ENCODE data around the gene PRCC.

The PRCC gene

GRCh38 chr1:156740741-156741480, 26.4 kb upstream of the PRCC start, which contains the start of gene MRPL24:
Gene MRPL24, minus strand, starts transcription at chr1:156741088. Its CDS starts 2,384 bp downstream, at chr1:156738704.
- TF ChIP-seq GATA2 (IDR thresholded peaks at IDR 0.05; ENCODE audit: low read depth, low read length) (no peak), GATA3 (IDR thresholded peaks at IDR 0.05; ENCODE audit: low read depth, low read length) (no peak)

DNA sequence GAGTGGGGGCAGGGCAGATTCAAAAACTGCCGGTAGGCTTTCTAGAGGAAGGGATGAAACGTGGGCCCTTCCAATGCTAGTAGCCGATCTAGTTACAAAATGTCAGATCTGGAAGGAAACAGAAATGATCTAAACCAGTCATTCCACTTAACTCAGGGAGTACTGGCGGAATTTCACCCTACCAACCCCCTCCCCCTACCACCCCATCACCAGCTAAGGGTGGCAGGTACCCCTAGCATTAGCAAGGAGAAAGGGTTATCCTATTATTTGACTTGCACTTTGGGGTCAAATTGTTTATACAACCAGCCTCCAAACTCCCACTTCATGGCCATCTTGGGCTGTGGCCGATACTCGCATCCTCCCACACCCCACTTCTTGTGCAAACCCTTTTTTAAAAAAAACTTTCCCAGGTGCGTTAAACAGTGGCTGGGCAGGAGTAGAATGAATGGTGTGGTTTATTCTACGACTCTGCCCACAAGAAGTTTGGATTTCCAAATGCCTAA, 25.8 kb upstream of the PRCC start:
- TF ChIP-seq GATA3 (IDR thresholded peaks at IDR 0.05; ENCODE audit: low read depth, low read length) (no peak), GATA2 (IDR thresholded peaks at IDR 0.05; ENCODE audit: low read depth, low read length) (no peak)

- TF ChIP-seq GATA2 (IDR thresholded peaks at IDR 0.05; ENCODE audit: low read depth, low read length) (no peak), GATA3 (IDR thresholded peaks at IDR 0.05; ENCODE audit: low read depth, low read length) (no peak)
These were observed 25.3 kb upstream of the PRCC start for GRCh38 chr1:156742017-156742416.

- TF ChIP-seq GATA2 (IDR thresholded peaks at IDR 0.05; ENCODE audit: low read depth, low read length) (no peak), GATA3 (IDR thresholded peaks at IDR 0.05; ENCODE audit: low read depth, low read length) (no peak)
These were observed 24.5 kb upstream of the PRCC start for GRCh38 chr1:156742801-156743200.

DNA sequence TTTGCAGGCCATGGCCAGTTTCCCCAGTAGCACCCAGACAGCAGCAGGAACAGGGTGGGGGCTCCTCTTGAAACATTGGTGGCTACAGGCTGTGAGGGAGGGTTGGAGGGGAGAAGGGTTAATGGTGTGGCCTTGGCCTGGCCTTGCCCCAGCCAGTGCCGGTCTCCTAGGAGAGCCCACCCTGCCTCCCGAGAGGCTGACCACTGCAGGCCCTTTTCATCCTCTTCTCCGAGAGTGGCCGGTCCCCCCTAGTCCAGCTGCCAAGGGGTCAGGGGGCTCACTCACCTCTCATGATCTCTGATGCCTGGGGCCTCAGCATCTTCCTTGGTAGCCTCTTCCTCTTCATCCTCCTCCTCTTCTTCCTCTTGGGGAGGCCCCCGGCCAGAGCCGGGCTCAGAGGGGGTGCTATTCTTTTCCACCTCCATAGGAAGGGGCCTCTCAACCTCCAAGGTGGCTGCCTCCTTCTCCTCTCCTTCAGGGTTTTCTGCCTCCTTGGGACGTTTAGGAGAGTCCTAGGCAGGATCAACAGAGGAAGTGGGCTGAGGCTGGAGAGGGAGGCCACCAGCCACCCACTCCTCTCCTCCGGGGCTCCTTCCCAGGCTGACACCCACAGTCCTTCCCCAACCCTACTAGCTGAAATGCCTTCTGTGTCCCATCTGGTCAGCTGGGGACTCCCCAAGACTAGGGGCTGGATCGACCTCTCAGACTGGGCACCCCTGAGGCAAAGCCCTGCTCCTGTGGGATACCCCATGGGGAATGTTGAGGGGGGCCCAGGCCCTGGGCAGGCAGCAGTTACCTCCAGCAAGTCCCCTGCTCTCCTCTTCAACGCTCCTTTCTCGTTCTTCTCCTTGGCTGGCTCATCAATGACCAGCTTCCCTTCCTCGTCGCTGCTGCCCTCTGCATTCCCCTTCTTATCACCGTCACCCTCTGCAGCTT, 23.7 kb upstream of the PRCC start:
- TF ChIP-seq GATA3 (IDR thresholded peaks at IDR 0.05; ENCODE audit: low read depth, low read length): no peak
- no peak for TF ChIP-seq GATA2 (IDR thresholded peaks at IDR 0.05; ENCODE audit: low read depth, low read length)

GRCh38 chr1:156744344-156744743, 23.0 kb upstream of the PRCC start:
- TF ChIP-seq GATA3 (IDR thresholded peaks at IDR 0.05; ENCODE audit: low read depth, low read length) (no peak), GATA2 (IDR thresholded peaks at IDR 0.05; ENCODE audit: low read depth, low read length) (no peak)

GRCh38 chr1:156744786-156745419, 22.4 kb upstream of the PRCC start:
- TF ChIP-seq GATA3 (IDR thresholded peaks at IDR 0.05; ENCODE audit: low read depth, low read length): no peak
- TF ChIP-seq GATA2 (IDR thresholded peaks at IDR 0.05; ENCODE audit: low read depth, low read length): no peak

- no peak for TF ChIP-seq GATA2 (IDR thresholded peaks at IDR 0.05; ENCODE audit: low read depth, low read length)
- TF ChIP-seq GATA3 (IDR thresholded peaks at IDR 0.05; ENCODE audit: low read depth, low read length): no peak
These were observed 21.5 kb upstream of the PRCC start for GRCh38 chr1:156745881-156746280.

DNA sequence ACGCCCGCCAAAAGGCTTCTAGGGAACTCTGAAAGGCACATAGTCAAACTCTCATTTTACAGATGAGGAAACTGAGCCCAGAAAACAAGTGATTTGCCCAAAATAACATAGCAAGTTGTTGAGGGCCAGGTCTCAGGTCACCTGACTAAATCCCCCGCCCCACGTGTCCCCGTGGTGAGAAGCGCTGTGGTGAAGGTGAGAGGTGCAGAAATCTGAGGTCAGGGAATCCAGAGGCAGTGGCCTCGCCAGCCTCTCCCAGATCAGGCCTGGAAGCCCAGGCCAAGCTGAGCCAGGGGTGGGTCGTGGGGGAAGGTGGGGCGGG, 21.0 kb upstream of the PRCC start:
- TF ChIP-seq GATA3 (IDR thresholded peaks at IDR 0.05; ENCODE audit: low read depth, low read length) (no peak), GATA2 (IDR thresholded peaks at IDR 0.05; ENCODE audit: low read depth, low read length) (no peak)

DNA sequence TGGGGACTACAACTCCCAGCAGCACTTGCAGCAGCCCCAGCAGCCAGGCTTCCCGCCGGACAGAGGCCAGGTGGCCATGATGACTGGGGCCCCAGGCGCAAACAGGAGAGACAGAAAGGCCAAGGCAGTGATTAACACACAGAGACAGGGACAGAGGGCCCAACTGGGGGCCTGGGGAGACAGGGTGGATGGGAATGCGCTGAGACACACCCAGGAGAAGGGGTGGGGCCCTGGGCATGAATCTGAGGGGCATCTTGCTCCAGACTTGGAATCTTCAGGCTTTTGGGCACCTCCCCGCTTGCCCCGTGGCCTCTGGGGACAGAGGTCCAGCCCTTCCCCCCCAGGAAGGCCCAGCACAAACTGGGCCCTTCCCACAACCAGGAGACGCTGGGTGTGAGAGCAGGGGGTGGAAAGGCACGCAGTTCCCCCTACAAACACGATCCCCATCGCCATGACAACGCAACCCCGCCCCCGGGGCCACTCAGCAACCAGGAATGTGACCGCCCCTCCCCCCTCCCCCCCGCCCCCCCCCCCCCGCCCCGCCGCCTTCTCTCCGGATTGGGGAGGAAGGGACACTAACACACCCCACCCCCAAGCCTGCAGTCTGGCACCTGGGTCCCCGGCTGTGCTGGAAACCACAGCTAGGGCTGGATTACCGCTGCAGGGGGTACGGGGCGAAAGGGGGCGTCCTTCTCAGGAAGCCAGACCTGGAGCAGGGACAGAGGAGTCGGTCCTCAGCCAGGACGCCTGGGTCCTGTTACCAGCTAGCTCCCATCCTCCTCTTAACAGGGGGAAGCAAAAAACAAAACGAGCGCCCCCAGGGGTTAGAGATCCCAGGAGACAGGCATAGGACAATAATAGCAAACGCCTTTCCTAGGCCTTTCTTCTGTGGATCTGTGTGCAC, 20.4 kb upstream of the PRCC start:
- TF ChIP-seq GATA2 (IDR thresholded peaks at IDR 0.05; ENCODE audit: low read depth, low read length): no peak
- no peak for TF ChIP-seq GATA3 (IDR thresholded peaks at IDR 0.05; ENCODE audit: low read depth, low read length)

GRCh38 chr1:156747742-156748669, 19.3 kb upstream of the PRCC start:
- no peak for TF ChIP-seq GATA3 (IDR thresholded peaks at IDR 0.05; ENCODE audit: low read depth, low read length)
- peak; percentile 53 for TF ChIP-seq GATA2 (IDR thresholded peaks at IDR 0.05; ENCODE audit: low read depth, low read length)

- no peak for TF ChIP-seq GATA3 (IDR thresholded peaks at IDR 0.05; ENCODE audit: low read depth, low read length)
- no peak for TF ChIP-seq GATA2 (IDR thresholded peaks at IDR 0.05; ENCODE audit: low read depth, low read length)
These were observed 18.5 kb upstream of the PRCC start for GRCh38 chr1:156748670-156749418.
